Heart left ventricle (tissue), 16 donors: ENCODE data around the gene RNF13. TPM values are rescaled to one million over a fixed set of nuclear protein-coding genes. Genes with fewer than 3 reads are reported as not detected.
"Not testable (repeated sequence)": the region's sequence is repeated elsewhere in the genome, so short reads cannot be mapped to it uniquely, and the experiment has no call there.

Experiments used
- ATAC-seq, 4 donors: fragments of 200-7000 bp; cut with Tn5 transposase; one replicate each; pipeline ENCODE4 v1.9.1; 2020 to 2022; ENCODE audit warnings: moderate library complexity in 4 of 4, mild to moderate bottlenecking in 3 of 4, moderate number of reproducible peaks in 1 of 4
- DNase-seq, 5 donors: peaks; one replicate each; pipeline ENCODE4 v3.0.0-alpha.2; 2020
- H3K27ac ChIP-seq, 12 donors: fragments of 200-600 bp; sonication (generic) in 4 of 12; one replicate each; pipeline versions ENCODE4 v1.5.0 to v1.8.0; 2016 to 2022; ENCODE audit warnings: mild to moderate bottlenecking in 2 of 12
- H3K27me3 ChIP-seq, 9 donors: fragments of 200-600 bp; sonication (generic) in 2 of 9; one replicate each; pipeline versions ENCODE4 v1.5.1 to v1.8.0; 2016 to 2022; ENCODE audit warnings: mild to moderate bottlenecking in 3 of 9
- H3K36me3 ChIP-seq, 9 donors: fragments of 200-600 bp; sonication (generic) in 2 of 9; one replicate each; pipeline versions ENCODE4 v1.5.0 to v1.8.0; 2018 to 2022; ENCODE audit warnings: mild to moderate bottlenecking in 2 of 9
- H3K4me1 ChIP-seq, 12 donors: fragments of 200-600 bp; sonication (generic) in 4 of 12; one replicate each; pipeline versions ENCODE4 v1.5.0 to v1.8.0; 2016 to 2022; ENCODE audit warnings: mild to moderate bottlenecking in 3 of 12
- H3K4me3 ChIP-seq, 12 donors: fragments of 200-600 bp; sonication (generic) in 4 of 12; one replicate each; pipeline versions ENCODE4 v1.5.0 to v1.8.0; 2017 to 2022; ENCODE audit warnings: mild to moderate bottlenecking in 9 of 12, moderate library complexity in 4 of 12
- H3K9me3 ChIP-seq, 12 donors: fragments of 200-600 bp; sonication (generic) in 4 of 12; one replicate each; pipeline versions ENCODE4 v1.5.0 to v1.8.0; 2016 to 2022; ENCODE audit warnings: mild to moderate bottlenecking in 1 of 12
- POLR2A ChIP-seq, 2 donors: fragments of 450-650 bp; IDR thresholded peaks; one replicate each; pipeline ENCODE4 v1.6.1; 2017; ENCODE audit warnings: antibody characterized with exemption in 2 of 2, mild to moderate bottlenecking in 2 of 2, moderate library complexity in 2 of 2
- WGBS, 4 donors: extraction: QIAGEN DNeasy Blood & Tissue Kit in 2 of 4; methylation state at CpG; one replicate each; pipeline versions ENCODE4 v1.1.5 to v1.1.7; 2013 to 2018; 5-methylcytosine and 5-hydroxymethylcytosine counted together
- intact Hi-C, 10 donors: fragments of 100-400 bp; cut with DNase I; formaldehyde crosslinking; loops; one replicate each; pipeline versions ENCODE4 v1.11.1 to v1.14.2; 2022
- polyA plus RNA-seq, 2 donors: library from polyadenylated mRNA; stranded (reverse); fragments of 200-250 nt; gene quantifications; one replicate each; pipeline ENCODE4 v1.2.3, GENCODE V29; 2013
- total RNA-seq, 9 donors: library from RNA; depleted of rRNA in 2 of 9; stranded (reverse); fragments of >200 nt in 2 of 9; fragmentation: NEBNext Ultra II Directional in 3 of 9; extraction: Animal tissue kit (Norgen Biotek cat#: 25700) in 3 of 9; gene quantifications; one replicate each; pipeline versions ENCODE4 v1.1.0 to v1.2.4, GENCODE V29; 2016 to 2023
- TF ChIP-seq, protein P1 (sequence below), 12 donors: fragments of 200-600 bp; sonication (generic) in 4 of 12; IDR thresholded peaks; one replicate each; pipeline versions ENCODE4 v1.5.0 to v1.8.0; 2018 to 2022; ENCODE audit warnings: antibody characterized with exemption in 12 of 12, mild to moderate bottlenecking in 5 of 12
- donor health status: ischemic (EF 13 %, LVEDD 7.1; RV severe dilation, severe dysfunction).
- donor health status: healthy with polysubstance abuse.
- donor health status: DM: no; HTN: yes; CAD: no.
- donor health status: DM: no; HTN: no; CAD: no.
- donor health status: ischemic (EF 25% LVEDD 6.9; RV normal size, moderate dysfunction).
- donor health status: ischemic (EF 25% LVEDD 5.7; RV mildly dilated, moderate dysfunction).
- donor health status: healthy.
- donor health status: DM: yes; HTN: yes; CAD: no.
- donor health status: ischemic (EF 35%, LVEDD 5.7; RV mildly dilated, moderate dysfunction).
- donor health status: nonischemic (EF 11% LVEDD 7.7; RV severe dilation, severe dysfunction).
- donor health status: DM: yes; HTN: yes; CAD: no.
- donor health status: PGD.
- donor health status: ischemic (EF 29% LVEDD 5.4; RV normal size, mild dysfunction).
- donor health status: nonischemic (EF 23%, LVEDD 6.1; RV moderate dilation, normal function).

The RNF13 gene
- total and polyA plus RNA-seq, 11 donors: 21.4 to 77.6 (median 55.1) TPM

DNA sequence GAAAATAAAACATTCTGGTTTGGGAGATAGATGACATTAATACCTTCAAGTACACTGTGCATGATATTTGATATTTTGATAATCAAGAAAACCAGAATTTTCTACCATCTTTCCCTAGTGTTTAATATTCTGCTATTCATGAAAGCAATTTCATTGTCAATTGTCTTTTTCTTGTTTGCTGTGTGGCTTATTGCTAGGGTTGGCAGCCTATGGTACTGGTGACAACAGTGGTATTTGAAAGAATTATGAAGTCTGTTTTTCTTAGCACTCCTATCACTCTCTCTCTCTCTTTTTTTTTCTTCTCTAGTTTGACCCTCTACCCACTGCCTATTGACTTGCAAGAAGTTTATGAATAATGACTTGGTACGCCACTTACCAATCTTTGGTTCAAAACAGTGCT is 15.4 kb downstream of the RNF13 start:
- Histone ChIP-seq H3K9me3 (peaks cover 0 to 39% (median 9%) of the 10 kb centered on the region in 12 donors), H3K4me1 (peaks cover 0 to 33% (median 7%) of the 10 kb centered on the region in 12 donors), H3K27ac (no peak overlapping the region), H3K4me3 (no peak overlapping the region), H3K36me3 (no peaks in the 10 kb centered on the region), H3K27me3 (no peaks in the 10 kb centered on the region)
- intact Hi-C loops: no loop called here
- DNase-seq (no peak), ATAC-seq (no peak)
- TF ChIP-seq, protein P1, sequence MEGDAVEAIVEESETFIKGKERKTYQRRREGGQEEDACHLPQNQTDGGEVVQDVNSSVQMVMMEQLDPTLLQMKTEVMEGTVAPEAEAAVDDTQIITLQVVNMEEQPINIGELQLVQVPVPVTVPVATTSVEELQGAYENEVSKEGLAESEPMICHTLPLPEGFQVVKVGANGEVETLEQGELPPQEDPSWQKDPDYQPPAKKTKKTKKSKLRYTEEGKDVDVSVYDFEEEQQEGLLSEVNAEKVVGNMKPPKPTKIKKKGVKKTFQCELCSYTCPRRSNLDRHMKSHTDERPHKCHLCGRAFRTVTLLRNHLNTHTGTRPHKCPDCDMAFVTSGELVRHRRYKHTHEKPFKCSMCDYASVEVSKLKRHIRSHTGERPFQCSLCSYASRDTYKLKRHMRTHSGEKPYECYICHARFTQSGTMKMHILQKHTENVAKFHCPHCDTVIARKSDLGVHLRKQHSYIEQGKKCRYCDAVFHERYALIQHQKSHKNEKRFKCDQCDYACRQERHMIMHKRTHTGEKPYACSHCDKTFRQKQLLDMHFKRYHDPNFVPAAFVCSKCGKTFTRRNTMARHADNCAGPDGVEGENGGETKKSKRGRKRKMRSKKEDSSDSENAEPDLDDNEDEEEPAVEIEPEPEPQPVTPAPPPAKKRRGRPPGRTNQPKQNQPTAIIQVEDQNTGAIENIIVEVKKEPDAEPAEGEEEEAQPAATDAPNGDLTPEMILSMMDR (IDR thresholded peaks at IDR 0.05): no peak
- TF ChIP-seq POLR2A (IDR thresholded peaks at IDR 0.05): no peak
- WGBS, 4 donors: 93 to 98% (median 96%) methylated on average over 1 of the region's 1 CpG

DNA sequence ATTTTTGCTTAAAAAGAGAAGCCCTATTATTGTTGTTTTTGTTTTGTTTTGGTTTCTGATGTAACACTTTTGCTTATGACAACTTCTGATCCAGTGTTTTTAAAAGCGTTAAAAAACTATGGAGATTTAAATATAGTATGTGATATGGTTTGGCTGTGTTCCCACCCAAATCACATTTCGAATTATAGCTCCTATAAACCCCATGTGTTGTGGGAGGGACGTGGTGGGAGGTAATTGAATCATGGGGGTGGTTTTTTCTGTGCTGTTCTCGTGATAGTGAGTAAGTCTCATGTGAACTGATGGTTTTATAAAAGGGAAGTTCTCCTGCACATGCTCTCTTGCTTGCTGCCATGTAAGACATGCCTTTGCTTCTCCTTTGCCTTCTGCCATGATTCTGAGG is 16.6 kb downstream of the RNF13 start:
- 85 to 94% (median 90%) methylated on average over 4 of the region's 4 CpGs for WGBS, 4 donors
- intact Hi-C loops, DNase-seq: not testable (repeated sequence)

DNA sequence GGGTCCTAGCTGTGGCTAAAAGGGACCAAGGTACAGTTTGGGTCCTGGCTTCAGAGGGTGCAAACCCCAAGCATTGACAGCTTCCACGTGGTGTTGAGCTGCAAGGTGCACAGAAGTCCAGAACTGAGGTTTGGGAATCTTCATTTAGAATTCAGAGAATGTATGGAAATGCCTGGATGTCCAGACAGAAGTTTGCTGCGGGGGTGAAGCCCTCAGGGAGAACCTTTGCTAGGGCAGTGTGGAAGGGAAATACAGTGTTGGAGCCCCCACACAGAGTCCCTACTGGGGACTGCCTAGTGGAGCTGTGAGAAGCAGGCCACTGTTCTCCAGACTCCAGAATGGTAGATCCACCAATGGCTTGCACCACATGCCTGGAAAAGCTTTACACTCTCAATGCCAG is 17.9 kb downstream of the RNF13 start:
- ATAC-seq (no peak), DNase-seq (no peak)
- peaks cover 0 to 50% (median 17%) of the 10 kb centered on the region in 12 donors for H3K9me3 ChIP-seq
- no peak overlapping the region for H3K27ac ChIP-seq
- H3K4me3 ChIP-seq: no peak overlapping the region
- H3K27me3 ChIP-seq: no peaks in the 10 kb centered on the region
- intact Hi-C loops: no loop called here
- H3K36me3 ChIP-seq: no peaks in the 10 kb centered on the region
- WGBS, 4 donors: 88 to 100% (median 93%) methylated on average over 2 of the region's 2 CpGs
- no peak for TF ChIP-seq POLR2A (IDR thresholded peaks at IDR 0.05)
- TF ChIP-seq, protein P1 (IDR thresholded peaks at IDR 0.05): no peak
- peaks cover 0 to 27% (median 6%) of the 10 kb centered on the region in 12 donors for H3K4me1 ChIP-seq

More for the DNA sequence above, 16.6 kb downstream of the RNF13 start:
- not testable (repeated sequence) for H3K27me3 ChIP-seq, H3K36me3 ChIP-seq, H3K27ac ChIP-seq, ATAC-seq, H3K4me3 ChIP-seq
- peaks cover 0 to 43% (median 17%) of the 10 kb centered on the region in 12 donors for H3K9me3 ChIP-seq
- H3K4me1 ChIP-seq: peaks cover 0 to 32% (median 7%) of the 10 kb centered on the region in 12 donors

DNA sequence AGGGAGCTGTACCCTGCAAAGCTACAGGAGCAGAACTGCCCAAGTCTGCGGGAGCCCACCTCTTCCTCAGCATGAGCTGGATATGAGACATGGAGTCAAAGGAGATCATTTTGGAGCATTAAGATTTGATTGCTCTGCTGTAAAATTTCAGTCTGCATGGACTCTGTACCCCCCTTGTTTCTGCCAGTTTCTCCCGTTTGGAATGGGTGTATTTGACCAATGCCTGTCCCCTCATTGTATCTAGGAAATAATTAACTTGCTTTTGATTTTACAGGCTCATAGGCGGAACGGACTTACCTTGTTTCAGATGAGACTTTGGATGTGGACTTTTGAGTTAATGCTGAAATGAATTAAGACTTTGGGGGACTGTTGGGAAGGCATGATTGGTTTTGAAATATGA is 18.3 kb downstream of the RNF13 start:
- Histone ChIP-seq H3K36me3 (no peaks in the 10 kb centered on the region), H3K27ac (no peak overlapping the region), H3K4me1 (peaks cover 0 to 23% (median 5%) of the 10 kb centered on the region in 12 donors), H3K4me3 (no peak overlapping the region), H3K9me3 (peaks cover 0 to 54% (median 17%) of the 10 kb centered on the region in 12 donors), H3K27me3 (no peaks in the 10 kb centered on the region)
- TF ChIP-seq, protein P1 (IDR thresholded peaks at IDR 0.05): no peak
- TF ChIP-seq POLR2A (IDR thresholded peaks at IDR 0.05): no peak
- WGBS, 4 donors: 93 to 100% (median 98%) methylated on average over 4 of the region's 4 CpGs
- no peak for ATAC-seq
- no peak for DNase-seq
- intact Hi-C loops: no loop called here

DNA sequence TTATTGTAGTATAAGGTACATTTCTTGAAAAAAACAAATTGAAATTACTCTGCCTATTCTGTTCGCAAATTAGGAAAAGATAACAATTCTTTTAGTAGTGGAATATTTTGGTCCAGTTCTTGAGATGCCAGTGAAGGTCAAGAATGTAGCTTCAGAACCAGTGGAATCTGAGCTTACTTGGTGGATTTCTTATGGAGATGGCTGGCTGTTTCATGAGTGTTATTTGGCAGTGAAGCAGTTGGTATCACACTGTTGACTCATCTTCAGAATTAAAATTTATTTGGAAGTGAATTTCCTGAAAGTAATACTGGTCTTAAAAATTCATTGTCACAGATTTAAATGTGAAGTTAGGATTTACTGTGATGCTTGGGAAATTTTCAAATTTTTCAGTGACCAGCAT is 19.1 kb downstream of the RNF13 start:
- DNase-seq: no peak
- WGBS, 4 donors: 92 to 95% (median 93%) methylated on average over 1 of the region's 1 CpG
- no peak for ATAC-seq
- H3K9me3 ChIP-seq: peaks cover 0 to 61% (median 17%) of the 10 kb centered on the region in 12 donors
- no peak overlapping the region for H3K27ac ChIP-seq
- TF ChIP-seq POLR2A (IDR thresholded peaks at IDR 0.05): no peak
- TF ChIP-seq, protein P1 (IDR thresholded peaks at IDR 0.05): no peak
- H3K4me1 ChIP-seq: peaks cover 0 to 15% (median 3%) of the 10 kb centered on the region in 12 donors
- intact Hi-C loops: no loop called here
- no peaks in the 10 kb centered on the region for H3K27me3 ChIP-seq
- H3K4me3 ChIP-seq: no peak overlapping the region
- no peaks in the 10 kb centered on the region for H3K36me3 ChIP-seq
